Activated naive CD4-positive, alpha-beta T cell treated with anti-CD3 and anti-CD28 coated beads, Interleukin-2, amount 50 U/mL, for 24 hours (primary cell): ENCODE data around the gene THSD8.

Experiments used
- H3K27ac Mint-ChIP-seq: one replicate; pipeline ENCODE4 v1.8.0; 2021; ENCODE audit warnings: mild to moderate bottlenecking, mixed read lengths
- H3K27me3 Mint-ChIP-seq: one replicate; pipeline ENCODE4 v1.8.0; 2021; ENCODE audit warnings: mixed read lengths
- H3K36me3 Mint-ChIP-seq: one replicate; pipeline ENCODE4 v1.8.0; 2021; ENCODE audit warnings: mixed read lengths
- H3K4me1 Mint-ChIP-seq: one replicate; pipeline ENCODE4 v1.8.0; 2021; ENCODE audit warnings: mixed read lengths
- H3K4me3 Mint-ChIP-seq: one replicate; pipeline ENCODE4 v1.8.0; 2021; ENCODE audit warnings: mild to moderate bottlenecking, mixed read lengths
- H3K9me3 Mint-ChIP-seq: one replicate; pipeline ENCODE4 v1.8.0; 2021; ENCODE audit warnings: mixed read lengths

THSD8 gene

DNA sequence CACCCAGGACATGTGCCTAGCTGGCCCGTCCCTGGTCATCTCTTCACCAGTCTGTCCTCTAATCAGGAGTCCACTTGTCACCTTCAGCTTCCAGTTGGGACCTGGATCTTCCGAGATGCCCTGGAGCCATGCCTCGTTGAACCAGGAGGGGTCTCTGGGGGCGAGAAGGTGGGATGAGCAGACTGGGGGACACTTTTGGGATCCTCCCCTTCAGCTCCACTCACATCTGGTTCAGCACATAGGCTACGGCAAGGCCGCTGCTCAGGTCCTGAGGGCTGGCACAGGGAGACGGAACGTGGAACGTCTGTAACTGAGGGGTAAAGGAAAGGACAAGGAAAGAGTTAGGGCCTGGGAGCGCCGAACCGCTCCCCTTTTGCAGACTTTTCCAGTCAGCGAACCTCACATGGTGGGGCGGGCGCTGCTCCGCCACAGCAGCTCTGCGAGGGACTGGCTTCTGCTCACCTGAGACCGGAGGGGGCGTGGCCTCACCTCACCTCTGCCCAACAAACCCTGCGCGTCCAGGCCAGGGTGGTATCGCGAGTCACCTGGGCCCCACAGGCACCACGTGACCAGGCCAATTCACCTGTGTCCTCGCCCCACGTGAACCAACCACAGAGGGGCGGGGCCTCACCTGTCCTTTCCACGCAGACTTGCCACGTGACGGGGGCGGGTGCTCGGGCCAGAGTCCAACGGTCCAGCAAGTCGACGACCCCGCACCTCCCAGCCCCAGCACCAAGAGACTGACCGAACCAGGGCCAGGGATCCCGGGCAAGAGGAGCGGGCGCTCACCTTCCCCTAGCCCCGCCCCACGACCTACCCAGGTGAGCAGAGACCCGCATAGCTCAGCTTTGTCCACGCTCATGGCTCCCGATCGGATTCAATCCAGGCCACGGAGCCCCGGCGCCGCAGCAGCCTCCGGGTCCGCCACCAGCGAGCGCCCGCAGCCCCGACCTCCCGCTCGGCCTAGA lies 27.0 kb upstream of the THSD8 start, which contains the start of gene HOOK2:
HOOK2 (minus strand) TSS at position 965 of the 968 bp plus-strand sequence; CDS start at position 862, 103 bp downstream.
- no peaks in the 10 kb centered on the region for H3K36me3 Mint-ChIP-seq
- peaks cover 27% of the 10 kb centered on the region for H3K4me1 Mint-ChIP-seq
- H3K27me3 Mint-ChIP-seq = no peaks in the 10 kb centered on the region
- peak within 1 kb of the TSS; percentile 80 for H3K4me3 Mint-ChIP-seq
- H3K9me3 Mint-ChIP-seq = no peaks in the 10 kb centered on the region
- H3K27ac Mint-ChIP-seq = peak within 1 kb of the TSS; percentile 76

- Mint-ChIP-seq H3K9me3 (no peaks in the 10 kb centered on the region), H3K36me3 (no peaks in the 10 kb centered on the region), H3K4me1 (peaks cover 37% of the 10 kb centered on the region), H3K27me3 (no peaks in the 10 kb centered on the region), H3K4me3 (peak overlapping the region; percentile 83), H3K27ac (peak overlapping the region; percentile 77)
Measured at GRCh38 chr19:12777217-12778016, 24.5 kb upstream of the THSD8 start.

DNA sequence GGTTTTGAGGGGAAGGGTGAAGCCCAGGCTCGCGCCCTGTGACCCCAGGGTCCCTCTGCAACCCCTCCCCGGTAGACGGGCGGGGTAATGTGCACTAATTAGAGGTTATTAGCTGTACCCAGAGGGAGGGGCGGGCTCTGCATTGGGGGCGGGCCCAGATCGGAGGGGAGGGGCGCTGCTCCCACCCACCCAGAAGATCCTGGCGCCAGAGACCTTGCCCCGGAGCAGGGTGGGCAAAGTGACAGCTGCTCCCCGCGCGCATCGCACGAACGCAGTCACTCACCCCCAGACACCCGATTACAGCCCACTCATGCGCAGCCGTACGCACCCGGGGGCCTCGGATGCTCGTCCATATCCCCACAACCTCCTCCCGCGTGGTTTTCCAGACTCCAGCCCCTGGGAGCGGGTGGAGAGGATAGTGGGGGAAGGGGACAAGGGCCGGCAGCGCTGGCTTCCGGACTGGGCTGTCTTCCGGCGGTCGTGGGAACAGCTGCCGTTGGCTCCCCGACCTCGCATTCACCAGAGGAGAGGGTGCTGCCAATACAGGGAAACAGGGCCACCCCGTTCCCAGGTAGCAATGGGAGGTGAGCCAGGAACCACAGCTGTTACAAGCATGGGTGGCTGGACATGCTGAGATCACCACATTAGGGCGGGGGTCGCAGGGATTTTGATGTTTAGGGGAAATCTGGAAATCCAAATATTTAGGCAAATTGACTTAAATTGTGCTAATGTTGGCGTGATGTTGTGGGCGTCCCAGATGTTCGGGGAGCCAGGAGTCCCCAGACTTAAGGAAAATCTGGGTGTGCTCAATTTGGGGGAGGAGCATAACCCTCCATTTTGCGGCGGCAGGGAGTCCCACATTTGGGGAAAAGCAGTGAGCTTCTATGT lies 23.6 kb upstream of the THSD8 start:
- H3K9me3 Mint-ChIP-seq = no peaks in the 10 kb centered on the region
- no peaks in the 10 kb centered on the region for H3K27me3 Mint-ChIP-seq
- H3K27ac Mint-ChIP-seq = peak overlapping the region; percentile 87
- H3K4me1 Mint-ChIP-seq = peaks cover 37% of the 10 kb centered on the region
- peak overlapping the region; percentile 83 for H3K4me3 Mint-ChIP-seq
- H3K36me3 Mint-ChIP-seq = no peaks in the 10 kb centered on the region

GRCh38 chr19:12778905-12779161 lies 23.0 kb upstream of the THSD8 start:
- Mint-ChIP-seq H3K36me3 (no peaks in the 10 kb centered on the region), H3K4me1 (peaks cover 35% of the 10 kb centered on the region), H3K27me3 (no peaks in the 10 kb centered on the region), H3K9me3 (no peaks in the 10 kb centered on the region), H3K27ac (no peak overlapping the region), H3K4me3 (peak overlapping the region; percentile 83)

DNA sequence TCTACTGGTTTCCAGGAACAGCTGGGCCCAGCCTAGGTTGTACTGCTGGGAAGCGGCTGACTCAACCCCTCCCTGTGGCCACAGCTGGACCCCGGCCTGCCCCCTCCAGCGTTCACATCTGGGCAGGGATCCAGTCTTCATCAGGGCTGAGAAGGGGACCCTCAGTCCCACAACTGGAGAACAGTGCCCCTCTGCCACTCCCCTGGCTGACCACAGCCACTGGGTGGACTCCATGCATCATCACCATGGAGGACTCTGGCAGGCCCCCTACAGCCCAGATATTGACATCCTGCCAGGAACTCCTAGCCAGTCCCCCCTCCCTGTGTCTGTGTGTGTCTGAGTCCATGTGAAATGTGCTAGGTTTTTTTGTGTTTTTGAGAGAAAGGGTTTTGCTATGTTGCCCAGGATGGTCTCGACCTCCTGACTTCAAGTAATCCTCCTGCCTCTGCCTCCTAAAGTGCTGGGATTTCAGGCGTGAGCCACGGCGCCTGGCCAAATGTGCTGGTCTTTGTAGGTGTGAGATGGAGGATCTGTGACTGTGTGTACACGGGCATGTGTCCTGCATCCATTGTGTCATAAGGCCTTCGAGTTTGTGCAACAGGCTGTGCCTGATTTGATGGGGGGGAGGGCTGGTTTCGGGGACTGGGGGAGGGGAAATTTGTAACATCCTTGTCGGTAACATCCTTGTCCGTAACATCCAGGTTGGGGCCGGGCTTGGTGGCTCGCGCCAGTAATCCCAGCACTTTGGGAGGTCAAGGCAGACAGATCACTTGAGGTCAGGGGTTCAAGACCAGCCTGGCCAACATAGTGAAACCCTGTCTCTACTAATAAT lies 22.5 kb upstream of the THSD8 start:
- peaks cover 34% of the 10 kb centered on the region for H3K4me1 Mint-ChIP-seq
- H3K9me3 Mint-ChIP-seq = no peaks in the 10 kb centered on the region
- no peaks in the 10 kb centered on the region for H3K36me3 Mint-ChIP-seq
- H3K27me3 Mint-ChIP-seq = no peaks in the 10 kb centered on the region
- peak overlapping the region; percentile 46 for H3K27ac Mint-ChIP-seq
- H3K4me3 Mint-ChIP-seq = peak overlapping the region; percentile 21

GRCh38 chr19:12782174-12782423 lies 19.8 kb upstream of the THSD8 start:
- H3K27ac Mint-ChIP-seq = peak overlapping the region; percentile 97
- H3K27me3 Mint-ChIP-seq = no peaks in the 10 kb centered on the region
- H3K9me3 Mint-ChIP-seq = no peaks in the 10 kb centered on the region
- H3K4me3 Mint-ChIP-seq = peak overlapping the region; percentile 87
- no peaks in the 10 kb centered on the region for H3K36me3 Mint-ChIP-seq
- H3K4me1 Mint-ChIP-seq = peaks cover 34% of the 10 kb centered on the region

GRCh38 chr19:12782424-12783290 lies 19.2 kb upstream of the THSD8 start:
- H3K27me3 Mint-ChIP-seq = no peaks in the 10 kb centered on the region
- H3K4me3 Mint-ChIP-seq = peak overlapping the region; percentile 87
- H3K4me1 Mint-ChIP-seq = peaks cover 30% of the 10 kb centered on the region
- H3K27ac Mint-ChIP-seq = peak overlapping the region; percentile 97
- H3K9me3 Mint-ChIP-seq = no peaks in the 10 kb centered on the region
- H3K36me3 Mint-ChIP-seq = no peaks in the 10 kb centered on the region

DNA sequence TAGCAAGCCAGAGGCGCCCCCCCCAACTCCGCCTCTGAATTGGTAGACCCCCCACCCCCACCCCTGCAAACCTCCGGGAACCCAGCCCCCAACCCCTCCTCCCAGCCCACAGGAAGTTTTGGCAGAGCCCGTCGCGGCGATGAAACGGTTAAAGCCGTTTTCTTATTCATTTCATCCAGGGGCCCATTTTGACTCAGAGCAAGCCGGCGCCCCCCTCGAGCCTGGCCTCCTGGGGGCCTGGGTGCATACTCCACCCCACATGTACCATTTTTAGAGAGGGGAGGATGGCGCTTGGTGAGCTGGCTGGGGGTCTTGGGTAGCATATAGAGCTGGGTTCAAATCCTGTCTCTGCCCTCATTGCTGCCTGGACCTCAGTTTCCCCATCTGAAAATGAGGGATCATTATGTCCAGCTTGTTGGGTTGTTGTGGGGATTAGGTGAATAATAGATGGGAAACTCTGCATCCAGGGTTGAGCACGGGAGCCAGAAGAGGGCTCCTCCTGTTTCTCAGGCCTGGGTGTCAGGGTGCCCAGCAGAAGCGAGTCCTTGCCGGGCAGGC lies 18.5 kb upstream of the THSD8 start:
- H3K27ac Mint-ChIP-seq = peak overlapping the region; percentile 69
- H3K4me3 Mint-ChIP-seq = peak overlapping the region; percentile 64
- H3K9me3 Mint-ChIP-seq = no peaks in the 10 kb centered on the region
- no peaks in the 10 kb centered on the region for H3K36me3 Mint-ChIP-seq
- H3K27me3 Mint-ChIP-seq = no peaks in the 10 kb centered on the region
- H3K4me1 Mint-ChIP-seq = peaks cover 25% of the 10 kb centered on the region

DNA sequence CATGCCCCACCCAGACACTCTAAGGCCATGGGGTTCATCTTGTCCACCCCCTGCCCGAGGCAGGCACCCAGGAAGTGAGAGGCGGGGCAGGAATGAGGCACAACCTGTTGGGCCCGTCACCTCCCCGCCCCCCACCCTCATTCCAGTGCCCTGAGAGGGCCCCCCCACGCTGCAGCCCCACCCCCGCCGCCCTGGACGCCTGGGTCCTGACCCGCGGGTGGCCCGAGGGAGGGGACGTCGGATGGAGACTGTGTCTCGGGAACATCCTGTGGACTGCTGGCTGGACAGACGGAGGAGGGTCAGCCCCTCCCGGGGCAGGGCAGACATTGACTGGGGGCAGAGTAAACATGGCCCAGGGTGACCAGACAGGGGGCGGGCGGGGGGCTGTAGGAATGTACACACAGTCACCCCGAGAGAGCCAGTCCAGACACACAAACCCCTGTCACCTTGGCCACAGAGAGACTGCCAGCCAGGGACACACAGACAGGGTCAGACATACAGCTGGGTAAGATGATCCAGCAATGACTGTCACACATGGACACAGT lies 17.9 kb upstream of the THSD8 start:
- H3K4me1 Mint-ChIP-seq = peaks cover 23% of the 10 kb centered on the region
- H3K27me3 Mint-ChIP-seq = no peaks in the 10 kb centered on the region
- peak overlapping the region; percentile 64 for H3K4me3 Mint-ChIP-seq
- H3K27ac Mint-ChIP-seq = peak overlapping the region; percentile 69
- no peaks in the 10 kb centered on the region for H3K9me3 Mint-ChIP-seq
- no peaks in the 10 kb centered on the region for H3K36me3 Mint-ChIP-seq

DNA sequence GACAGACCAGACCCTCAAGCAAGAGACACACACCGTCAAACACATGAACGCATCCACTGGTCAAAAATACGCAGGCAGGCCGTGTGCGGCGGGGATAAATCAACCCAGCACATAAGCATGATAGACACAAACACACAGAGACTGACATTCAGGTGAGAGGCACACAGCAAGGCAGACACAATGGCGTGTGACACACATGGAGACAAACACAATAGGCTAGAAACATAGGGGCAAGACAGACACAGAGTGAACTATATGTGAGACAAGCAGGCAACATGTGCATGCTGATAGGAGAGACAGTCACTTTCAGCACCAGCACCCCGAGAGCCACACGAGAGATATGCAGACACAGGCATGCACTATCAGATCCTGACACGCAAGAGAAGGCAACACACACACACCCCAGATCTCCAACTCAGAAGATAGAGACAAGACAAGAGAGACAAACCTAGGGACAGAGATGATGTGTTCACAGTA lies 17.4 kb upstream of the THSD8 start:
- peaks cover 23% of the 10 kb centered on the region for H3K4me1 Mint-ChIP-seq
- no peak overlapping the region for H3K4me3 Mint-ChIP-seq
- no peaks in the 10 kb centered on the region for H3K9me3 Mint-ChIP-seq
- no peaks in the 10 kb centered on the region for H3K36me3 Mint-ChIP-seq
- H3K27me3 Mint-ChIP-seq = no peaks in the 10 kb centered on the region
- no peak overlapping the region for H3K27ac Mint-ChIP-seq

DNA sequence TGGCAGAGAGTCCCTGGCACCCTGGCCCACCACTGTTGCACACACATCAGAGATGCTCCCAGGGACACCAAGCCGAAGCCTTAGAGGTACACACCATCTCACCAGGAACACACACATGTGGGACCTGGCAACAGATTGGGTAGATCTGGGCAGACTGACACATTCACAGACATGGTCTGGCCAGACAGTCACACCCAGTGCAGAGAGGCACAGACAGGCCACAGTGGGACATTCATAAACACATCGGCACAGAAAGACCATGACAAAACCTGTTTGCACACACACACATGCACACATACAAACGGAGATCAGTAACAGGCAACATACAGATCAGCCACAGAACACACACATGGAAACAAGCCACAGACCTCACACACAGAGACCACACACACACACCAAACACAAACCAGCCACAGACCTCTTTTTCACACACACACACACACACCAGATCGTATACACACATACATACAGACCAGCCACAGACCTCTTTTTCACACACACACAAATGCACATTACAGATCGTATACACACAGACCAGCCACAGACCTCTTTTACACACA lies 16.9 kb upstream of the THSD8 start:
- Mint-ChIP-seq H3K4me3 (no peak overlapping the region), H3K4me1 (peaks cover 21% of the 10 kb centered on the region), H3K9me3 (no peaks in the 10 kb centered on the region), H3K27me3 (no peaks in the 10 kb centered on the region), H3K36me3 (no peaks in the 10 kb centered on the region), H3K27ac (no peak overlapping the region)

GRCh38 chr19:12785431-12786031 lies 16.3 kb upstream of the THSD8 start:
- H3K4me1 Mint-ChIP-seq = peaks cover 26% of the 10 kb centered on the region

More at GRCh38 chr19:12785431-12786031, 16.3 kb upstream of the THSD8 start:
- Mint-ChIP-seq H3K27ac (no peak overlapping the region), H3K4me3 (no peak overlapping the region), H3K36me3 (no peaks in the 10 kb centered on the region), H3K9me3 (no peaks in the 10 kb centered on the region), H3K27me3 (no peaks in the 10 kb centered on the region)
